NAMALWA (cell line): ENCODE results near the gene CALR3.
"Not testable (repeated sequence)": the region's sequence is repeated elsewhere in the genome, so short reads cannot be mapped to it uniquely, and the experiment has no call there.

Experiments
- DNase-seq: peaks from one replicate; pipeline ENCODE4 v3.0.0-alpha.2; 2015; ENCODE audit warnings: low spot score

Gene CALR3

GRCh38 chr19:16524991-16525734 is 29.2 kb upstream of the CALR3 start:
- no peak for DNase-seq

- no peak for DNase-seq
Measured at GRCh38 chr19:16522559-16523377, 26.8 kb upstream of the CALR3 start.

GRCh38 chr19:16521715-16522289 is 25.8 kb upstream of the CALR3 start:
- no peak for DNase-seq

- DNase-seq, result no peak
Measured at GRCh38 chr19:16520986-16521624, 25.1 kb upstream of the CALR3 start.

- DNase-seq, result no peak
Measured at GRCh38 chr19:16520074-16520973, 24.4 kb upstream of the CALR3 start.

GRCh38 chr19:16519230-16519687 is 23.3 kb upstream of the CALR3 start:
- no peak for DNase-seq

- DNase-seq, result no peak
Measured at GRCh38 chr19:16518483-16519229, 22.7 kb upstream of the CALR3 start.

- no peak for DNase-seq
Measured at GRCh38 chr19:16518061-16518460, 22.1 kb upstream of the CALR3 start.

- DNase-seq, result no peak
Measured at GRCh38 chr19:16516923-16517610, 21.1 kb upstream of the CALR3 start.

- no peak for DNase-seq
Measured at GRCh38 chr19:16516381-16516780, 20.4 kb upstream of the CALR3 start.

GRCh38 chr19:16514383-16515019 is 18.5 kb upstream of the CALR3 start:
- DNase-seq, result peak; percentile 36

- DNase-seq, result not testable (repeated sequence)
Measured at GRCh38 chr19:16512611-16513010, 16.6 kb upstream of the CALR3 start.

GRCh38 chr19:16509141-16510061 is 13.4 kb upstream of the CALR3 start:
- no peak for DNase-seq

- DNase-seq, result no peak
Measured at GRCh38 chr19:16508546-16508945, 12.6 kb upstream of the CALR3 start.

GRCh38 chr19:16506961-16507360 is 11.0 kb upstream of the CALR3 start:
- no peak for DNase-seq

GRCh38 chr19:16506161-16506560 is 10.2 kb upstream of the CALR3 start:
- DNase-seq, result not testable (repeated sequence)

- no peak for DNase-seq
Measured at GRCh38 chr19:16504271-16504670, 8.3 kb upstream of the CALR3 start.

- DNase-seq, result no peak
Measured at GRCh38 chr19:16497837-16498236, 1.9 kb upstream of the CALR3 start.
